ENCODE data around the gene CSPG4.
"Not testable (repeated sequence)": the region's sequence is repeated elsewhere in the genome, so short reads cannot be mapped to it uniquely, and the experiment has no call there.

The CSPG4 gene

GRCh38 chr15:75704263-75704615, 8.4 kb downstream of the CSPG4 start:
- DNase-seq: no peak

- not testable (repeated sequence) for DNase-seq
These were observed 9.0 kb downstream of the CSPG4 start for GRCh38 chr15:75703440-75704262.

GRCh38 chr15:75702436-75702835, 10.2 kb downstream of the CSPG4 start:
- DNase-seq: no peak

GRCh38 chr15:75701071-75702003, 11.3 kb downstream of the CSPG4 start:
- not testable (repeated sequence) for DNase-seq

GRCh38 chr15:75699961-75700874, 12.4 kb downstream of the CSPG4 start:
- DNase-seq: peak; percentile 69

GRCh38 chr15:75699517-75699916, 13.1 kb downstream of the CSPG4 start:
- not testable (repeated sequence) for DNase-seq

GRCh38 chr15:75697974-75698747, 14.5 kb downstream of the CSPG4 start:
- DNase-seq: not testable (repeated sequence)

- no peak for DNase-seq
These were observed 15.1 kb downstream of the CSPG4 start for GRCh38 chr15:75697523-75697922.

- DNase-seq: no peak
These were observed 15.8 kb downstream of the CSPG4 start for GRCh38 chr15:75696854-75697259.

GRCh38 chr15:75696311-75696720, 16.3 kb downstream of the CSPG4 start:
- no peak for DNase-seq

- DNase-seq: no peak
These were observed 16.9 kb downstream of the CSPG4 start for GRCh38 chr15:75695634-75696310.

GRCh38 chr15:75695220-75695619, 17.4 kb downstream of the CSPG4 start:
- DNase-seq: no peak

- peak; percentile 88 for DNase-seq
These were observed 18.1 kb downstream of the CSPG4 start for GRCh38 chr15:75694241-75695182.

GRCh38 chr15:75693501-75694240, 19.0 kb downstream of the CSPG4 start:
- DNase-seq: no peak

GRCh38 chr15:75693028-75693427, 19.6 kb downstream of the CSPG4 start:
- not testable (repeated sequence) for DNase-seq

GRCh38 chr15:75692311-75692710, 20.3 kb downstream of the CSPG4 start:
- not testable (repeated sequence) for DNase-seq

- not testable (repeated sequence) for DNase-seq
These were observed 23.2 kb downstream of the CSPG4 start for GRCh38 chr15:75689429-75689828.

GRCh38 chr15:75688831-75689230, 23.8 kb downstream of the CSPG4 start:
- no peak for DNase-seq

- no peak for DNase-seq
These were observed 24.4 kb downstream of the CSPG4 start for GRCh38 chr15:75688278-75688557.
